ENCODE data around the gene FLRT2. TPM values are rescaled to one million over a fixed set of nuclear protein-coding genes. Genes with fewer than 3 reads are reported as not detected.

The FLRT2 gene
- total RNA-seq, 4 donors from 2014 or later = 2.5 to 13.0 (median 7.9) TPM

GRCh38 chr14:85546390-85546789, 16.4 kb downstream of the FLRT2 start:
- WGBS = 62% methylated on average over 3 of the region's 3 CpGs
- no peaks in the 10 kb centered on the region for H3K27me3 ChIP-seq
- H3K27ac ChIP-seq (replicated peaks in 1 of 4) = no peak overlapping the region
- H3K36me3 ChIP-seq = no peaks in the 10 kb centered on the region
- no peak for DNase-seq (ENCODE audit: extremely low spot score)
- intact Hi-C loops (cut with DNase I) = no loop called here
- peaks cover 0 to 6% (median 0%) of the 10 kb centered on the region in 4 donors for H3K9me3 ChIP-seq
- TF ChIP-seq EP300 (IDR thresholded peaks at IDR 0.05) (no peak), POLR2AphosphoS5 (IDR thresholded peaks at IDR 0.05) (no peak), POLR2A (IDR thresholded peaks at IDR 0.05; ENCODE audit: low read depth) (no peak), CTCF (IDR thresholded peaks at IDR 0.05) (no peak)
- no peaks in the 10 kb centered on the region for H3K4me1 ChIP-seq
- H3K4me3 ChIP-seq = no peak overlapping the region

GRCh38 chr14:85549697-85550096, 19.8 kb downstream of the FLRT2 start:
- no peaks in the 10 kb centered on the region for H3K36me3 ChIP-seq
- TF ChIP-seq CTCF (IDR thresholded peaks at IDR 0.05) (no peak), EP300 (IDR thresholded peaks at IDR 0.05) (no peak), POLR2A (IDR thresholded peaks at IDR 0.05; ENCODE audit: low read depth) (no peak), POLR2AphosphoS5 (IDR thresholded peaks at IDR 0.05) (no peak)
- no peak for DNase-seq (ENCODE audit: extremely low spot score)
- 94% methylated on average over 2 of the region's 2 CpGs for WGBS
- H3K4me1 ChIP-seq = no peaks in the 10 kb centered on the region
- intact Hi-C loops (cut with DNase I) = no loop called here
- no peak overlapping the region for H3K4me3 ChIP-seq
- no peaks in the 10 kb centered on the region for H3K27me3 ChIP-seq
- peaks cover 0 to 6% (median 0%) of the 10 kb centered on the region in 4 donors for H3K9me3 ChIP-seq
- no peak overlapping the region for H3K27ac ChIP-seq (replicated peaks in 1 of 4)

GRCh38 chr14:85554106-85554505, 24.2 kb downstream of the FLRT2 start:
- intact Hi-C loops (cut with DNase I) = no loop called here
- Histone ChIP-seq H3K36me3 (no peaks in the 10 kb centered on the region), H3K4me3 (no peak overlapping the region), H3K27me3 (no peaks in the 10 kb centered on the region), H3K9me3 (peaks cover 0 to 3% (median 0%) of the 10 kb centered on the region in 4 donors), H3K4me1 (no peaks in the 10 kb centered on the region), H3K27ac (replicated peaks in 1 of 4) (no peak overlapping the region)
- WGBS = 59% methylated on average over 3 of the region's 3 CpGs
- TF ChIP-seq POLR2AphosphoS5 (IDR thresholded peaks at IDR 0.05) = no peak
- TF ChIP-seq CTCF (IDR thresholded peaks at IDR 0.05) = no peak
- TF ChIP-seq POLR2A (IDR thresholded peaks at IDR 0.05; ENCODE audit: low read depth) = no peak
- no peak for TF ChIP-seq EP300 (IDR thresholded peaks at IDR 0.05)
- DNase-seq (ENCODE audit: extremely low spot score) = no peak

- no peaks in the 10 kb centered on the region for H3K4me1 ChIP-seq
- no peaks in the 10 kb centered on the region for H3K36me3 ChIP-seq
- no peak for DNase-seq (ENCODE audit: extremely low spot score)
- H3K27me3 ChIP-seq = no peaks in the 10 kb centered on the region
- H3K27ac ChIP-seq (replicated peaks in 1 of 4) = no peak overlapping the region
- no peaks in the 10 kb centered on the region for H3K9me3 ChIP-seq
- no peak for TF ChIP-seq CTCF (IDR thresholded peaks at IDR 0.05)
- TF ChIP-seq EP300 (IDR thresholded peaks at IDR 0.05) = no peak
- no peak for TF ChIP-seq POLR2A (IDR thresholded peaks at IDR 0.05; ENCODE audit: low read depth)
- TF ChIP-seq POLR2AphosphoS5 (IDR thresholded peaks at IDR 0.05) = no peak
- intact Hi-C loops (cut with DNase I) = no loop called here
- H3K4me3 ChIP-seq = no peak overlapping the region
- 100% methylated on average over 1 of the region's 1 CpG for WGBS
Observed at GRCh38 chr14:85556267-85556666, 26.3 kb downstream of the FLRT2 start.

- 87% methylated on average over 2 of the region's 2 CpGs for WGBS
- no peak overlapping the region for H3K4me3 ChIP-seq
- H3K27me3 ChIP-seq = no peaks in the 10 kb centered on the region
- no peak overlapping the region for H3K27ac ChIP-seq (replicated peaks in 1 of 4)
- H3K9me3 ChIP-seq = no peaks in the 10 kb centered on the region
- H3K4me1 ChIP-seq = no peaks in the 10 kb centered on the region
- DNase-seq (ENCODE audit: extremely low spot score) = no peak
- no peaks in the 10 kb centered on the region for H3K36me3 ChIP-seq
- TF ChIP-seq POLR2AphosphoS5 (IDR thresholded peaks at IDR 0.05) (no peak), POLR2A (IDR thresholded peaks at IDR 0.05; ENCODE audit: low read depth) (no peak), EP300 (IDR thresholded peaks at IDR 0.05) (no peak)
- intact Hi-C loops (cut with DNase I) = no loop called here
Observed at GRCh38 chr14:85558505-85558904, 28.6 kb downstream of the FLRT2 start.
